ENCODE measurements around the gene NDUFA8.

GRCh38 chr9:122124528-122124927 lies 35.1 kb downstream of the NDUFA8 start:
- no peak for TF ChIP-seq CTCF (IDR thresholded peaks at IDR 0.05 in 2 of 3, conservative IDR thresholded peaks at IDR 0.05 in 1 of 3; ENCODE audit: control insufficient read depth in 2 of 3, extremely low read depth in 1 of 3, insufficient read depth in 1 of 3, low read depth in 3 of 3, low read length in 3 of 3)
- TF ChIP-seq, protein P1, sequence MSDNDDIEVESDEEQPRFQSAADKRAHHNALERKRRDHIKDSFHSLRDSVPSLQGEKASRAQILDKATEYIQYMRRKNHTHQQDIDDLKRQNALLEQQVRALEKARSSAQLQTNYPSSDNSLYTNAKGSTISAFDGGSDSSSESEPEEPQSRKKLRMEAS (IDR thresholded peaks at IDR 0.05; ENCODE audit: low read depth, low read length): no peak
- TF ChIP-seq TAF1 (IDR thresholded peaks at IDR 0.05; ENCODE audit: borderline replicate concordance, low read depth, low read length): no peak
- TF ChIP-seq CBX3 (IDR thresholded peaks at IDR 0.05; ENCODE audit: borderline replicate concordance, low read depth): no peak
- TF ChIP-seq SPI1 (IDR thresholded peaks at IDR 0.05; ENCODE audit: borderline replicate concordance, insufficient read depth, low read depth, low read length): no peak
- TF ChIP-seq, protein P2, sequence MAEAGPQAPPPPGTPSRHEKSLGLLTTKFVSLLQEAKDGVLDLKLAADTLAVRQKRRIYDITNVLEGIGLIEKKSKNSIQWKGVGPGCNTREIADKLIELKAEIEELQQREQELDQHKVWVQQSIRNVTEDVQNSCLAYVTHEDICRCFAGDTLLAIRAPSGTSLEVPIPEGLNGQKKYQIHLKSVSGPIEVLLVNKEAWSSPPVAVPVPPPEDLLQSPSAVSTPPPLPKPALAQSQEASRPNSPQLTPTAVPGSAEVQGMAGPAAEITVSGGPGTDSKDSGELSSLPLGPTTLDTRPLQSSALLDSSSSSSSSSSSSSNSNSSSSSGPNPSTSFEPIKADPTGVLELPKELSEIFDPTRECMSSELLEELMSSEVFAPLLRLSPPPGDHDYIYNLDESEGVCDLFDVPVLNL (IDR thresholded peaks at IDR 0.05; ENCODE audit: low read depth, low read length): no peak
- no peak for TF ChIP-seq SRF (IDR thresholded peaks at IDR 0.05; ENCODE audit: low read depth in 2 of 2, low read length in 2 of 2)
- TF ChIP-seq MEF2B (IDR thresholded peaks at IDR 0.05; ENCODE audit: partially characterized antibody, poor library complexity, severe bottlenecking): no peak
- no peak for TF ChIP-seq NFIC (IDR thresholded peaks at IDR 0.05; ENCODE audit: low read depth, low read length)
- TF ChIP-seq EGR1 (IDR thresholded peaks at IDR 0.05; ENCODE audit: borderline replicate concordance in 1 of 2, low read depth in 2 of 2, low read length in 2 of 2): no peak
- no peak for TF ChIP-seq FOS (IDR thresholded peaks at IDR 0.05; ENCODE audit: borderline replicate concordance, extremely low read depth, insufficient read length)
- TF ChIP-seq SMC3 (IDR thresholded peaks at IDR 0.05; ENCODE audit: borderline replicate concordance, low read length): no peak

Data from GM12878 (cell line).